Smooth muscle cell (in vitro differentiated cells): ENCODE data around the gene TBC1D17. TPM values are rescaled to one million over a fixed set of nuclear protein-coding genes. Genes with fewer than 3 reads are reported as not detected.

Source experiments
- DNase-seq: peaks from one replicate; lab custom pipeline; 2025; ENCODE audit not compliant: unreplicated experiment; lab: John Stamatoyannopoulos, UW
- H2AFZ ChIP-seq: fragments of 200-600 bp; sonication (generic); 2 replicates; pipeline ENCODE4 v1.6.0; 2016; ENCODE audit warnings: antibody characterized with exemption, low read depth, mild to moderate bottlenecking
- H3F3A ChIP-seq: fragments of 200-600 bp; sonication (generic); 2 replicates; pipeline ENCODE4 v1.6.0; 2017; ENCODE audit warnings: antibody characterized with exemption, low read depth
- H3K27ac ChIP-seq: fragments of 200-600 bp; sonication (generic); 2 replicates; pipeline ENCODE4 v1.5.1; 2016; ENCODE audit warnings: low read depth, mild to moderate bottlenecking
- H3K27me3 ChIP-seq: fragments of 200-600 bp; sonication (generic); 2 replicates; pipeline ENCODE4 v1.6.1; 2016; ENCODE audit warnings: low read depth, mild to moderate bottlenecking
- H3K36me3 ChIP-seq: fragments of 200-600 bp; sonication (generic); 2 replicates; pipeline ENCODE4 v1.5.1; 2016; ENCODE audit warnings: low read depth
- H3K4me1 ChIP-seq: fragments of 200-600 bp; sonication (generic); 2 replicates; pipeline ENCODE4 v1.5.1; 2016; ENCODE audit warnings: low read depth
- H3K4me2 ChIP-seq: fragments of 200-600 bp; sonication (generic); 2 replicates; pipeline ENCODE4 v1.6.0; 2016; ENCODE audit warnings: mild to moderate bottlenecking
- H3K4me3 ChIP-seq: fragments of 200-600 bp; sonication (generic); 2 replicates; pipeline ENCODE4 v1.5.1; 2016; ENCODE audit warnings: mild to moderate bottlenecking
- H3K79me2 ChIP-seq: fragments of 200-600 bp; sonication (generic); 2 replicates; pipeline ENCODE4 v1.6.0; 2016; ENCODE audit warnings: low read depth, mild to moderate bottlenecking
- H3K9ac ChIP-seq: fragments of 200-600 bp; sonication (generic); 2 replicates; pipeline ENCODE4 v1.6.0; 2016; ENCODE audit warnings: low read depth
- H3K9me3 ChIP-seq: fragments of 200-600 bp; sonication (generic); replicated peaks from 2 replicates; pipeline ENCODE4 v1.5.1; 2016; ENCODE audit warnings: low read depth
- H4K20me1 ChIP-seq: fragments of 200-600 bp; sonication (generic); 2 replicates; pipeline ENCODE4 v1.6.0; 2016; ENCODE audit warnings: low read depth
- CTCF ChIP-seq: fragments of 200-600 bp; sonication (generic); IDR thresholded peaks from 2 replicates; pipeline ENCODE4 v1.5.1; 2017; ENCODE audit warnings: borderline replicate concordance, mild to moderate bottlenecking, antibody characterized with exemption; ENCODE audit not compliant: insufficient read depth, poor library complexity, severe bottlenecking
- WGBS: methylation state at CpG from one replicate; pipeline ENCODE4 v1.1.7; 2016; ENCODE audit warnings: low lambda C conversion rate; 5-methylcytosine and 5-hydroxymethylcytosine counted together
- polyA plus RNA-seq: library from polyadenylated mRNA; unstranded; fragments of >200 nt; fragmentation: Nextera tagmentation; extraction: Ambion mirVana; gene quantifications from 2 replicates; pipeline ENCODE4 v1.2.1, GENCODE V29; 2016
- total RNA-seq: library from RNA; depleted of rRNA; stranded (reverse); fragments of >200 nt; gene quantifications from 2 replicates; pipeline ENCODE4 v1.2.3, GENCODE V29; 2014

TBC1D17 gene
- total and polyA plus RNA-seq, 2 experiments from 2014 or later, result 9.2 to 41.8 TPM

GRCh38 chr19:49849433-49850220 is 27.9 kb upstream of the TBC1D17 start:
- Histone ChIP-seq H3K4me2 (peak overlapping the region; percentile 90), H3F3A (peaks cover 12% of the 10 kb centered on the region), H3K79me2 (peaks cover 48% of the 10 kb centered on the region), H3K9ac (no peak overlapping the region), H3K36me3 (no peaks in the 10 kb centered on the region), H3K27ac (peak overlapping the region; percentile 98), H3K4me3 (peak overlapping the region; percentile 86), H3K4me1 (peaks cover 13% of the 10 kb centered on the region), H3K27me3 (no peaks in the 10 kb centered on the region), H2AFZ (no peak overlapping the region), H3K9me3 (no peaks in the 10 kb centered on the region), H4K20me1 (peaks cover 35% of the 10 kb centered on the region)
- no peak for DNase-seq
- WGBS, result 93% methylated on average over 15 of the region's 15 CpGs
- no peak for TF ChIP-seq CTCF

GRCh38 chr19:49850221-49850486 is 27.3 kb upstream of the TBC1D17 start:
- WGBS, result 63% methylated on average over 12 of the region's 12 CpGs
- Histone ChIP-seq H3F3A (peaks cover 13% of the 10 kb centered on the region), H3K9me3 (no peaks in the 10 kb centered on the region), H3K27me3 (no peaks in the 10 kb centered on the region), H3K4me1 (peaks cover 13% of the 10 kb centered on the region), H3K79me2 (peaks cover 51% of the 10 kb centered on the region), H3K4me3 (peak overlapping the region; percentile 86), H3K4me2 (peak overlapping the region; percentile 90), H3K36me3 (no peaks in the 10 kb centered on the region), H4K20me1 (peaks cover 40% of the 10 kb centered on the region), H2AFZ (no peak overlapping the region), H3K27ac (peak overlapping the region; percentile 98), H3K9ac (no peak overlapping the region)
- no peak for DNase-seq
- TF ChIP-seq CTCF, result no peak

- Histone ChIP-seq H4K20me1 (peaks cover 46% of the 10 kb centered on the region), H3K9ac (peak within 1 kb of the TSS; percentile 98), H3K27ac (peak within 1 kb of the TSS; percentile 98), H3K36me3 (no peaks in the 10 kb centered on the region), H3K9me3 (no peaks in the 10 kb centered on the region), H3K4me2 (peak within 1 kb of the TSS; percentile 90), H3K4me3 (peak within 1 kb of the TSS; percentile 86), H3F3A (peaks cover 19% of the 10 kb centered on the region), H3K79me2 (peaks cover 54% of the 10 kb centered on the region), H3K27me3 (no peaks in the 10 kb centered on the region), H3K4me1 (peaks cover 13% of the 10 kb centered on the region), H2AFZ (peak within 1 kb of the TSS; percentile 68)
- no peak for TF ChIP-seq CTCF
- WGBS, result 2% methylated on average over 42 of the region's 98 CpGs
- peak; percentile 88 for DNase-seq
Observed at GRCh38 chr19:49850487-49851342, 26.8 kb upstream of the TBC1D17 start, which contains the start of gene PTOV1. Gene PTOV1 (plus strand): TSS chr19:49851159.
